Stimulated activated effector memory CD8-positive, alpha-beta T cell treated with anti-CD3 and anti-CD28 coated beads, Interleukin-12 subunit alpha, Interleukin-12 subunit beta, amount 100 ng/mL, for 72 hours (primary cell): ENCODE data around the gene ERCC6L2.

Experiments used
- ATAC-seq: fragments of 150-1000 bp; cut with Tn5 transposase; 2 replicates; pipeline ENCODE4 v1.10.0; 2021
- DNase-seq, 2 donors: peaks; one replicate each; pipeline ENCODE4 v3.0.0; 2021 to 2022; ENCODE audit warnings: low spot score in 2 of 2
- H3K27ac Mint-ChIP-seq: one replicate; pipeline ENCODE4 v1.8.0; 2022; ENCODE audit warnings: mild to moderate bottlenecking, mixed read lengths
- H3K36me3 Mint-ChIP-seq: one replicate; pipeline ENCODE4 v1.8.0; 2022; ENCODE audit warnings: mild to moderate bottlenecking, mixed read lengths
- H3K4me1 Mint-ChIP-seq: one replicate; pipeline ENCODE4 v1.8.0; 2022; ENCODE audit warnings: mixed read lengths
- H3K4me3 Mint-ChIP-seq: one replicate; pipeline ENCODE4 v1.8.0; 2022; ENCODE audit warnings: mild to moderate bottlenecking, mixed read lengths
- H3K9me3 Mint-ChIP-seq: one replicate; pipeline ENCODE4 v1.8.0; 2022; ENCODE audit warnings: mixed read lengths

ERCC6L2 gene

DNA sequence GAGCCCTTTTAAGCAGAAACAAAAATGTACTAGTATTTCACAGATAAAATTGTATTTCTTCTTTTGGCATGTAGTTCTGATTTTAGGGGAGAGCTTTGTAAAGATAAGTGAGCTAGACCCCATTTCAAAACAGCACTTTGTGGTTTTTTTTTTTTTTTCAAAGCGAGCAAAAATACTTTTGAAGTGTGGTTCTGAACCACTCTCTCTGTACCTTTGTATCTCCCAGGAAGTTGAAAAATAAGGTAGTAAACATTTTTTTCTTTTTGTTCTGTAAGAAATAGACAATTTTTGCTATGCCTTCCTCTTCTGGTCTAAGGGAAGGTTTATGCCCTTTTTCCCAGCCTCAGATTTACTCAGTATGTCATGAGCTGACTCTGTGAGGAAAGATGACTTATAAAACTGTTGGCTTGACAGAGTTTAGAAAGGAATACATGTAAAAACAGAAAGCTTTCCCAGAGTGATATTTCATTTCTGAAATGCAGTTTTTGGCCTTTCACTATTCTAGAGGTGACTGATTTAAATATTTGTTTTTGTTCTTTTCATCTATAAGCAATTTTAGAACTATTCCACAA lies 12.5 kb downstream of the ERCC6L2 start:
- peaks cover 18% of the 10 kb centered on the region for H3K36me3 Mint-ChIP-seq
- peak overlapping the region; percentile 26 for H3K27ac Mint-ChIP-seq
- H3K4me3 Mint-ChIP-seq, result peak overlapping the region; percentile 6
- H3K4me1 Mint-ChIP-seq, result peaks cover 31% of the 10 kb centered on the region
- DNase-seq (no peak), ATAC-seq (no peak)
- H3K9me3 Mint-ChIP-seq, result peaks cover 5% of the 10 kb centered on the region

- ATAC-seq (no peak), DNase-seq (no peak)
- peaks cover 10% of the 10 kb centered on the region for H3K9me3 Mint-ChIP-seq
- H3K4me1 Mint-ChIP-seq, result peaks cover 27% of the 10 kb centered on the region
- H3K36me3 Mint-ChIP-seq, result peaks cover 11% of the 10 kb centered on the region
- H3K4me3 Mint-ChIP-seq, result no peak overlapping the region
- H3K27ac Mint-ChIP-seq, result no peak overlapping the region
These were observed 15.1 kb downstream of the ERCC6L2 start for GRCh38 chr9:95890594-95890993.

GRCh38 chr9:95891067-95891671 lies 15.7 kb downstream of the ERCC6L2 start:
- DNase-seq (no peak), ATAC-seq (no peak)
- Mint-ChIP-seq H3K9me3 (peaks cover 10% of the 10 kb centered on the region), H3K27ac (no peak overlapping the region), H3K4me3 (no peak overlapping the region), H3K4me1 (peaks cover 32% of the 10 kb centered on the region), H3K36me3 (peaks cover 11% of the 10 kb centered on the region)

GRCh38 chr9:95892690-95893089 lies 17.2 kb downstream of the ERCC6L2 start:
- no peak for DNase-seq
- Mint-ChIP-seq H3K36me3 (peaks cover 11% of the 10 kb centered on the region), H3K4me3 (no peak overlapping the region), H3K9me3 (peaks cover 10% of the 10 kb centered on the region), H3K4me1 (peaks cover 32% of the 10 kb centered on the region), H3K27ac (no peak overlapping the region)
- ATAC-seq, result no peak

- Mint-ChIP-seq H3K4me3 (no peak overlapping the region), H3K9me3 (peaks cover 10% of the 10 kb centered on the region), H3K4me1 (peaks cover 20% of the 10 kb centered on the region), H3K27ac (no peak overlapping the region), H3K36me3 (peaks cover 17% of the 10 kb centered on the region)
- DNase-seq, result no peak
- ATAC-seq, result no peak
These were observed 21.1 kb downstream of the ERCC6L2 start for GRCh38 chr9:95896580-95896979.

GRCh38 chr9:95901506-95901905 lies 26.0 kb downstream of the ERCC6L2 start:
- H3K4me1 Mint-ChIP-seq, result peaks cover 7% of the 10 kb centered on the region
- ATAC-seq (no peak), DNase-seq (no peak)
- H3K9me3 Mint-ChIP-seq, result no peaks in the 10 kb centered on the region
- peaks cover 19% of the 10 kb centered on the region for H3K36me3 Mint-ChIP-seq
- H3K4me3 Mint-ChIP-seq, result no peak overlapping the region
- no peak overlapping the region for H3K27ac Mint-ChIP-seq

DNA sequence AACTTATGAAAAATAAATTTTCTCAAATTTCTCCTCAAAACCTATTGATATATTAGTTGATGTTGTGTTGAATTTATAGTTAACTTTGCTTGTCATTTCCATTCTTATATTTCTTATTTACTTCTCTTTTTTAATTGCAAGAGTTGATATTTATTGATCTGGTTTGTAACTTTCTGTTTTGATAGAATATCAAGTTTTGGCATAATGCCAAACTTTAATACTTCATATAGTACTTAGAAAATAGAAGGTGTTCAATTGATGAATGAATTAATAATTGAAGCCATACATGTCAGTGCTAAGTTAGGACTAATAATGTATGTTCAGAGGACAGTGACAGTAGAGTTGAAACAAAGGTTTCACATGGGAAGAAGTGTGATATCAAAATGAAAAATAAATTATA lies 27.9 kb downstream of the ERCC6L2 start:
- H3K27ac Mint-ChIP-seq, result no peak overlapping the region
- DNase-seq (no peak), ATAC-seq (no peak)
- H3K36me3 Mint-ChIP-seq, result peaks cover 26% of the 10 kb centered on the region
- H3K4me1 Mint-ChIP-seq, result no peaks in the 10 kb centered on the region
- no peaks in the 10 kb centered on the region for H3K9me3 Mint-ChIP-seq
- no peak overlapping the region for H3K4me3 Mint-ChIP-seq

GRCh38 chr9:95907794-95908193 lies 32.3 kb downstream of the ERCC6L2 start:
- no peaks in the 10 kb centered on the region for H3K4me1 Mint-ChIP-seq
- ATAC-seq (no peak), DNase-seq (no peak)
- H3K4me3 Mint-ChIP-seq, result no peak overlapping the region
- H3K27ac Mint-ChIP-seq, result peak overlapping the region; percentile 32
- peaks cover 12% of the 10 kb centered on the region for H3K36me3 Mint-ChIP-seq
- H3K9me3 Mint-ChIP-seq, result no peaks in the 10 kb centered on the region

- Mint-ChIP-seq H3K27ac (no peak overlapping the region), H3K4me3 (no peak overlapping the region), H3K4me1 (no peaks in the 10 kb centered on the region), H3K36me3 (peaks cover 15% of the 10 kb centered on the region), H3K9me3 (no peaks in the 10 kb centered on the region)
- DNase-seq (no peak), ATAC-seq (no peak)
These were observed 34.7 kb downstream of the ERCC6L2 start for GRCh38 chr9:95910023-95910707.

- peaks cover 19% of the 10 kb centered on the region for H3K36me3 Mint-ChIP-seq
- ATAC-seq (no peak), DNase-seq (no peak)
- H3K4me3 Mint-ChIP-seq, result no peak overlapping the region
- no peak overlapping the region for H3K27ac Mint-ChIP-seq
- H3K9me3 Mint-ChIP-seq, result no peaks in the 10 kb centered on the region
- no peaks in the 10 kb centered on the region for H3K4me1 Mint-ChIP-seq
These were observed 35.4 kb downstream of the ERCC6L2 start for GRCh38 chr9:95910770-95911340.

GRCh38 chr9:95912773-95913172 lies 37.3 kb downstream of the ERCC6L2 start:
- no peaks in the 10 kb centered on the region for H3K9me3 Mint-ChIP-seq
- ATAC-seq (no peak), DNase-seq (no peak)
- H3K27ac Mint-ChIP-seq, result no peak overlapping the region
- H3K4me1 Mint-ChIP-seq, result no peaks in the 10 kb centered on the region
- H3K36me3 Mint-ChIP-seq, result peaks cover 36% of the 10 kb centered on the region
- no peak overlapping the region for H3K4me3 Mint-ChIP-seq

- Mint-ChIP-seq H3K27ac (no peak overlapping the region), H3K4me1 (no peaks in the 10 kb centered on the region), H3K36me3 (peaks cover 63% of the 10 kb centered on the region), H3K9me3 (no peaks in the 10 kb centered on the region), H3K4me3 (no peak overlapping the region)
- DNase-seq (no peak), ATAC-seq (no peak)
These were observed 44.5 kb downstream of the ERCC6L2 start for GRCh38 chr9:95920017-95920416.

DNA sequence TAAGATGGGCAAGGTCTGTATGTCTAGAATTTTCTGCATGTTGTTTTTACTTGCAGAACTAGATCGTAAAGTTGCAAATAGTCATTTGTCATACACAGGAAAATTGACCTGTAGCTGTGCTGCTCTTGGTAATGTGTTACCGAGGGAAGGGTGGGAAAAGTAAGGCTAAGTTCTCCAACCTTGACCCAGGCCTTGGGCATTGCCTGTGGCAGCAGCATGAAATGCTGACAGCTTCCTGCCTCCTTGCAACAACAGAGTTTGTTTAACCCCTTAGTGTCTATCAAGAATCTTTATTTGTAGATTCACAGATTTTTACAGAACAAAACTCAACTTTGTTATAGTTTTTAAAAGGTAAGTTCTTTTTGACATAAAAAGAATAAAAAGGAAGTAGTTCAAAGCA lies 48.3 kb downstream of the ERCC6L2 start:
- ATAC-seq (no peak), DNase-seq (no peak)
- no peaks in the 10 kb centered on the region for H3K9me3 Mint-ChIP-seq
- H3K4me1 Mint-ChIP-seq, result no peaks in the 10 kb centered on the region
- H3K36me3 Mint-ChIP-seq, result peaks cover 50% of the 10 kb centered on the region
- no peak overlapping the region for H3K27ac Mint-ChIP-seq
- no peak overlapping the region for H3K4me3 Mint-ChIP-seq

DNA sequence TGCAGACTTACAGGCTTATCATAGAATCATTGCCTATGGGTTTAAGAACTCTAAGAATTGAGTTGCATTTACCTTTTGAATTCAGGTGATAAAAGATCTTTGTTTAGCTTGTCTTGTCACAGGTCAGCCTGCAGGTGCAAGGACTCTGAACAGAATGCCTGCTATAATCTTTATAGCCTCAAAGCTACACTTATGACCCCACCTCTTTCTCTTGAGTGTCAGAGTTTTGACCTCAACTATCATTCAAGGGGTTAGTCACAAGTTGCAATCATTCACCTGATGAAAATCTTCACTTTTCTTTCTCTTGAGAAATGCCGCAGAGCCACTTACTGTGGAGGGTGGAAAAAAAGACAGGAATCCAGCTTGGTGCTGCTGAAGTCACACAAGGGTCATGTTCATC lies 49.5 kb downstream of the ERCC6L2 start:
- Mint-ChIP-seq H3K9me3 (no peaks in the 10 kb centered on the region), H3K27ac (no peak overlapping the region), H3K4me1 (no peaks in the 10 kb centered on the region), H3K36me3 (peaks cover 49% of the 10 kb centered on the region), H3K4me3 (no peak overlapping the region)
- no peak for ATAC-seq
- no peak for DNase-seq

DNA sequence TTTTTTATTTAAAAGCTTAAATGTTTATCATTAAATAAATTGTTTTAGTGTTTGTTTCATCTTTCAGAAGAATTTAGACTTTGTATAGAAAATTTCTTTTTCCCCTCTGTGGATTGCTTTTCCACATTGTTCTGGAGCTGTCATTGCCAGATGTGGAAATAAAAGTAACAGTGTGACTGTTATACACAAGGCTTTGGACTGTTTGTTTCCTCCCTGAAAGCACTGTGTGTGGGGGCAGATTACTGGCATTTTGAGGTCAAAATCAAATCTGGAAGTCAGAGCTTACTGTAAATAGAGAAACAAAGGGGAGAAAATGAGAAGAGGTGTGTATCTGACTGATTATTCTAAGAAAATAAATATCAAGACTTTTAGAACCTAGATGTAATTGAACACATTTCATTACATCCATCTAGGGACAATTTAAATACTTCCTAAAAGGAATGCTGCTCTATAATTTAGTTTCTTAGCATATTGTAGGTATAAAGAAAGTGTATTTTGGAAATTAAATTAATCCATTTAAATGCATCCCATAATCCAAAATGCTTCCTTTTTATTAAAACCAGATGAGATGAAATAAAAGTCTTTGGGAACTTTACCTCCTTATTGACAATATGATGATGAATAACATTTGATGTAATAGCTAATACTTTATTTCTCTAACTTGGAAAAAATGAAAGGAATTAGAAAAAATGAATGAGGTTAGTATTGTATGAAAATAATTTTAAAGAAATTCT lies 51.9 kb downstream of the ERCC6L2 start:
- H3K36me3 Mint-ChIP-seq, result peaks cover 59% of the 10 kb centered on the region

More for the DNA sequence above, 51.9 kb downstream of the ERCC6L2 start:
- Mint-ChIP-seq H3K4me3 (no peak overlapping the region), H3K27ac (no peak overlapping the region), H3K9me3 (no peaks in the 10 kb centered on the region), H3K4me1 (no peaks in the 10 kb centered on the region)
- DNase-seq (no peak), ATAC-seq (no peak)
